Left cardiac atrium (tissue), 4 donors: Measurements from ENCODE around the gene SLC10A6. TPM values are rescaled to one million over a fixed set of nuclear protein-coding genes. Genes with fewer than 3 reads are reported as not detected.

ENCODE experiments used
- ATAC-seq, 2 donors: fragments of 200-7000 bp; cut with Tn5 transposase; one replicate each; pipeline ENCODE4 v1.9.1; 2020; ENCODE audit warnings: mild to moderate bottlenecking in 2 of 2, moderate library complexity in 2 of 2
- DNase-seq: peaks from one replicate; pipeline ENCODE4 v3.0.0-alpha.2; 2020
- intact Hi-C, 2 donors: fragments of 100-400 bp; cut with DNase I; formaldehyde crosslinking; loops; one replicate each; pipeline versions ENCODE4 v1.14.1 to v1.15.1; 2022 to 2023
- total RNA-seq, 2 donors: library from RNA; stranded (reverse); fragmentation: NEBNext Ultra II Directional; extraction: Animal tissue kit (Norgen Biotek cat#: 25700); gene quantifications; one replicate each; pipeline ENCODE4 v1.2.1, GENCODE V29; 2021
- donor health status: DM: no; HTN: yes; CAD: no.
- donor health status: DM: no; HTN: yes; CAD: no; lungs with severe emphysema.
- donor health status: DM: yes; HTN: yes; CAD: no.
- donor health status: Dilated cardiomyopathy.

Gene SLC10A6
- total RNA-seq, 2 donors from 2014 or later: 0.76 to 1.4 TPM

DNA sequence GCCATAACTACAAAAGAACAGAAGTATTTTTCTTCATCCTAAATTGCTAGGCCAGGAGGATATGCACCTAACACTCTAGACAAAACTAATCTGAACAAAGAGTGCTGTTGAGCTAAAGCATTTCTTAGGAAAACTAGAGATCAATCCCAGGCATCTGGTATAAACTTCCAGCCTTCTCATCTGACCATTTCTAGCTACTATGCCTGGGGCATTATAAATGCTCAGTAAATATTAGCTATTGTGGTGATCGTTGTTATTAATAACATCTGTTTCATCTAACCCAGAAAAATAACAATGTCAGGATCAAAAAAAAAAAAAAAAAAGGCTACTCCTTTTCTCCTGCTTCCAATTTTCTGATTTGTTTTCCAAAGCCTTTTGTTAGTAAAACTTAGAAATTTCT lies 7.7 kb upstream of the SLC10A6 start:
- intact Hi-C loops: no loop called here
- no peak for DNase-seq
- no peak for ATAC-seq

DNA sequence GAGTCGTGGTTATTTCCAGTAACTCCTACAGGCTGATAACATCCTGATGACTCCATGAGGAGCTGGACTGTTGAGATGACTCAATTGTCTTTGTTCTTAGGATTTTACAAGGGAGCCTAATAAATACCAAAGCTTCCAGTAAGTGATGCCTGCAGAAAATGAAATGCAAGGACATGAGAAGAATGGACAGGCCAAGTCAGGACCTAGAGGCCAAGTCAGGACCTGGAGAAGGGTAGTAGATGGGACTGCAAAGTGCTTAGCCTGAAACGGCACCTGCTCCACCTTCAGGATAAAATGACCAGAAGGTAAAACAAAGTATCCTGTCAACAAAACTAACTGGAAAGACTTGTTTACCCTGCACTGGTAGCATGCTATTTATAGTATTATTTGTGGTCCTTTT lies 6.4 kb upstream of the SLC10A6 start:
- no peak for ATAC-seq
- no peak for DNase-seq
- intact Hi-C loops: no loop called here

GRCh38 chr4:86853209-86853608 lies 4.0 kb upstream of the SLC10A6 start:
- intact Hi-C loops: no loop called here
- no peak for ATAC-seq

GRCh38 chr4:86848136-86848535 lies 1.0 kb downstream of the SLC10A6 start:
- DNase-seq: no peak
- intact Hi-C loops: loop anchor here in 1 of 2 donors (5.0 kb wide), 1 partner anchor 44 kb away; the partner anchor contains the start of gene C4orf36
- no peak for ATAC-seq

More at GRCh38 chr4:86853209-86853608, 4.0 kb upstream of the SLC10A6 start:
- DNase-seq: no peak

DNA sequence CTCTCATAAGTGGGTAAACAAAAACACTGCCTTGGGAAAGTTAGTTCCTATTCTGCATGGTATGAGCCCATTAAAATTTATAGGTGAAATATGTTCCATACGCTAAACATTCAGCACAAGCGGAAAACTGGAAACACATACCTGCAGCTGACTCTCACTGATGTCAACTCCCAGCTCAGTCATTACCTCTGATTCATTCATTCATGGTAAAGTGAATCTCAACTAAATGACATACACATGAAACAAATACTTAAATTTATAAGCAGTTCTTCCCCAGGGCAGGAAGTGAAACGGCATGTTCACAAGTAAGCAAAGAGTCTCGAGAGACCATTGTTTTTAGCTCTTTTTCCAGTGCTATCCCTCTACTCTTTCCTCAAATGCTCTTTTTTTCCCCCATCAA lies 1.6 kb downstream of the SLC10A6 start:
- ATAC-seq: no peak
- no peak for DNase-seq
- intact Hi-C loops: loop anchor here in 1 of 2 donors (5.0 kb wide), 1 partner anchor 45 kb away; the partner anchor contains the start of gene C4orf36

GRCh38 chr4:86846921-86847320 lies 2.3 kb downstream of the SLC10A6 start:
- ATAC-seq: no peak
- DNase-seq: no peak
- intact Hi-C loops: loop anchor here in 1 of 2 donors (5.0 kb wide), 1 partner anchor 45 kb away; the partner anchor contains the start of gene C4orf36

DNA sequence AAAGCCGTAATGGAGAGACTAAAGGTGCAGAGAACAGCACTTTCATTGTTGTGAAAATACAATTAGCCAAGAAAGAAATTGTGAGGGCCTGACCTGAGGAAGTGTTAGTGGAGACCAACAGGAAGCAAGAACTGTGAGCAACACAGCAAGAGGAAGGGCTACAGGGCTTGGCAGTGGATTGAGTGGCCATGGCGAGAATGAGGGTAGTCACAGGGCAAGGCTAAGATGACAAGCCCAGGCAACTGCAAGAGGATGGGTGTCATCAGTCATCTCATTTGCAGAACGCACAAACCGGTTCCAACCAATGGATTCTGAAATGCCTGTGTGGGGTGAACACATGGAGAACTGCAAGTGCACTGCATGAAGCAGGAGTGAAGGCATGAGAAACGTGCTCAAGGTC lies 3.6 kb downstream of the SLC10A6 start:
- intact Hi-C loops: loop anchor here in 1 of 2 donors (5.0 kb wide), 1 partner anchor 47 kb away; the partner anchor contains the start of gene C4orf36
- DNase-seq: no peak
- no peak for ATAC-seq

- ATAC-seq: no peak
Observed at GRCh38 chr4:86841309-86841708, 7.9 kb downstream of the SLC10A6 start.

GRCh38 chr4:86840858-86841257 lies 8.3 kb downstream of the SLC10A6 start:
- DNase-seq: no peak
- intact Hi-C loops: no loop called here
- no peak for ATAC-seq

More at GRCh38 chr4:86841309-86841708, 7.9 kb downstream of the SLC10A6 start:
- intact Hi-C loops: no loop called here
- no peak for DNase-seq

GRCh38 chr4:86837691-86838503 lies 11.3 kb downstream of the SLC10A6 start:
- intact Hi-C loops: no loop called here
- DNase-seq (no peak), ATAC-seq (no peak)

DNA sequence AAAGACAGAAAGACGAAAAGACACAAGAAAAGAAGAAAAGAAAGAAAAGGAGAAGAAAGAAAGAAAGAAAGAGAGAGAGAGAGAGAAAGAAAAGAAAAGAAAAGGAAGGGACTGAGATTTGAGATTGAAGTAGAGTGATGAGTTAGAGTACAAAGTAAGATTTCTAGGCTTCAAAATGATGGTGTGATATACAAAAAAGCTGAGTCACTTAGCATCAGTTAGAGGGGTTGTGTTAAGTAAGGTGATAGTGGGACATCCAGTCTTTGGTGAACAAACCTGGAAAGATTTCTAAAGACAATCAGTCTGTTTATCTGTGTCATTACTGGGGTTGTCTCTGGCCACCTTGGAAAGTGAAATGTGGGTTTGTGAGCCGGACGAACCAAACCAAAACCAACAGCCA lies 13.5 kb downstream of the SLC10A6 start:
- ATAC-seq (no peak), DNase-seq (no peak)
- intact Hi-C loops: no loop called here

DNA sequence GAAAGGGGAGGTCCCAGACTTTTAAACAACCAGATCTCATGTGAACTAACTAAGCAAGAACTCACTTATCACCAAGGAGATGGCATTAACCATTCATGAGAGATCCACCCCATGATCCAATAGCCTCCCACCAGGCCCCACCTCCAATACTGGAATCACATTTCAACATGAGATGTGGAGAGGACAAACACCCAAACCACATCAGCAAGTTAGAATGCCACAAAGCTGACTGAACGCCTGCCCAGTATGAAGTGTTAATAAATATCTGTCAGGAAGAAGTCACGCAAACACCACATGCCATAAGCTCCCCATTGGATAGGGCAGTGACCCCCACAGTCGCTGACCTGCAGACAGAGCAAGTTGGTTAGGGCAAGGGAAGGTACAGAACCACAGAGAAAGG lies 14.3 kb downstream of the SLC10A6 start:
- DNase-seq: no peak
- ATAC-seq: no peak
- intact Hi-C loops: no loop called here

DNA sequence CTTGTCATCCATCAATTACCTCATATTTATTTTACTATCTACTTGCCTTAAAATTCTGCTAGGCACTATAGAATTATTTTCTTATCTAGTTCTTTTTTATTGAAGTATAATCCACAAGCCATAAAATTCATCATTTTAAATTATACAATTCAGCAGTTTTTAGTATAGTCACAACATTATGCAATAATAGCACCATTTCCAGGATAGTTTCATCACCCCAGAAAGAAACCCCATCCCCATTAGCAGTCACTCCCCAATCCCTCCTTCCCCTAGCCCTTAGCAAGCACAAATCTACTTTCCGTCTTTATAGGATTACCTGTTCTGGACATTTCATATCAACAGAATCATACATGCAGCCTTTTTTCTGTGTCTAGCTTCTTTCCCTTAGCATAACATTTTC lies 15.6 kb downstream of the SLC10A6 start:
- intact Hi-C loops: no loop called here
- DNase-seq (no peak), ATAC-seq (no peak)

GRCh38 chr4:86831262-86832130 lies 17.7 kb downstream of the SLC10A6 start:
- ATAC-seq (peak in 1 of 2 donors; percentile 53), DNase-seq (no peak)
- intact Hi-C loops: no loop called here

GRCh38 chr4:86825511-86825910 lies 23.7 kb downstream of the SLC10A6 start:
- ATAC-seq (no peak), DNase-seq (no peak)
- intact Hi-C loops: no loop called here

- DNase-seq (no peak), ATAC-seq (no peak)
- intact Hi-C loops: no loop called here
Observed at GRCh38 chr4:86822136-86822535, 27.0 kb downstream of the SLC10A6 start.

DNA sequence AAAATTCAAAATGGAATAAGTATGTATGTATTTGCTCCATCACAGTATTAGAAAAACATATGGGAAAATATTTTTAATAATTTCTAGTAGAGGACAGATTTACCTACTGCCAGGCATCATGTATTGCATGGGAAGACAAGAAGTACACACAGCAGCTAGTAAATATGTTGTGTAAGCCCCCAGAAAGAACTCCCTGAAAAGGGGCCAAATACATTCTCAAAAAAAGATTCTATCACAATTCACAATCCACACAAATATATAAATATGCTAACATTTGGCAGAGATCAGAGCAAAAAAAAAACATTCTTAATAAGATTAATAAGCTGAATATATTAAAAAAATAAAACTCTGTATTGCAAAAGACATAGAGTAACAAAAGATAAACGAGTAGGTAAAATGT lies 28.0 kb downstream of the SLC10A6 start:
- ATAC-seq (no peak), DNase-seq (no peak)
- intact Hi-C loops: no loop called here

DNA sequence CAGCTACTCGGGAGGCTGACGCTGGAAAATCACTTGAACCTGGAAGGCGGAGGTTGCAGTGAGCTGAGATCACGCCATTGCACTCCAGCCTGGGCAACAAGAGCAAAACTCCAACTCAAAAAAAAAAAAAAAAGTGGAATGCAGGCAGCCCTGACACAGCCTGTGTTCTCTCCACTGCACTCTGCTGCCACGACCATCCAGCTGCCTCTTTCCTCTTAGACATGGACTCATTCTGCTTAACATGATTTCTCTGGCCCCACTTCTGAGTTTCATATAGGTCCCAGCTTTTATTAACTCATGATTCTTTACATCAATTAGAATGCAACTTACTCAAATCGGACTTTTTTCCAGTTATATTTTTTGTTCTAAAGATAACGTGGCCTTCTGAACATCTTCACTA lies 29.6 kb downstream of the SLC10A6 start:
- DNase-seq: no peak
- ATAC-seq: no peak
- intact Hi-C loops: no loop called here

- DNase-seq (no peak), ATAC-seq (no peak)
- intact Hi-C loops: no loop called here
Observed at GRCh38 chr4:86818841-86819240, 30.3 kb downstream of the SLC10A6 start.

DNA sequence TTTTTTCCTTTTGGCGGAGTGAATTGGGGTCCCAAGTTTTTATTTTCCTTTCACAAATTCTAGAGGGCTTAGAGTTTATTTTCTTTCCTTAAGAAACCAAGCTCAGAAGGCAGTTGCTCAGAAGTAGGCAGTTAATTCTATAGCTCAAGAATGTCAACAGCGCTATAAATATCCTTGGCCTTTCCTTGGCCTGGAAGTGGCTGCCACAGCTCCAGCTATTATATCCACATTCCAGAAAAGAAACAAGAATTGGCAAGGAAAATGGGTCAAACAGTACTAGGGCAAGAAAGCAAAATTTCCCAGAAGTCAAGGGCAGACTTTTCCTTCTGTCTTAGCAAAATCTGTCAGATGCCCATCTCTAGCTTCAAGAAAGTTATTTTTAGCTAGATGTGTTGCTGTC lies 31.0 kb downstream of the SLC10A6 start:
- DNase-seq (no peak), ATAC-seq (no peak)
- intact Hi-C loops: no loop called here
